ENCODE data around the gene PRKD1.

Gene PRKD1

DNA sequence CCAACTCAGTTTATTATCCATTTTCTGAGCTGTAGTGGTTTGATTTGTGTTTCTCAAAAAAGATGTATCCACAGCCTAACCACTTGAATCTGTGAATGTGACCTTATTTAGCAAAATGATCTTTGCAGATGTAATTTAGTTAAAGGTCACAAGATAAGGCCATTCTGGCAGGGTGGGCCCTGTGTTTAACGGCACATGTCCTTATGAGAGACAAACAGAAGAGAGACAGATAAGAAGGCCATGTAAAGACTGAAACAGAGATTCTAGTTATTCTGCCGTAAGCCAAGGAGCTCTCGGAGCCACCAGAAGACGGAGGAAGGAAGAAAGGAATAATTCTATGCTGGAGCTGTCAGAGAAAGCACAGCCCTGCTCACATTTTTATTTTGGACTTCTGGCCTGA lies 374.2 kb downstream of the PRKD1 start:
- Histone ChIP-seq H3K4me1 (ENCODE audit: insufficient read depth, poor library complexity, severe bottlenecking) (no peaks in the 10 kb centered on the region), H3K27ac (ENCODE audit: poor library complexity, severe bottlenecking) (no peak overlapping the region), H3K4me3 (ENCODE audit: severe bottlenecking) (no peak overlapping the region), H3K36me3 (ENCODE audit: low read depth) (no peaks in the 10 kb centered on the region), H3K9me3 (ENCODE audit: severe bottlenecking) (no peaks in the 10 kb centered on the region), H3K27me3 (ENCODE audit: insufficient read depth, poor library complexity, severe bottlenecking) (peaks cover 3% of the 10 kb centered on the region)
- TF ChIP-seq, protein P1, sequence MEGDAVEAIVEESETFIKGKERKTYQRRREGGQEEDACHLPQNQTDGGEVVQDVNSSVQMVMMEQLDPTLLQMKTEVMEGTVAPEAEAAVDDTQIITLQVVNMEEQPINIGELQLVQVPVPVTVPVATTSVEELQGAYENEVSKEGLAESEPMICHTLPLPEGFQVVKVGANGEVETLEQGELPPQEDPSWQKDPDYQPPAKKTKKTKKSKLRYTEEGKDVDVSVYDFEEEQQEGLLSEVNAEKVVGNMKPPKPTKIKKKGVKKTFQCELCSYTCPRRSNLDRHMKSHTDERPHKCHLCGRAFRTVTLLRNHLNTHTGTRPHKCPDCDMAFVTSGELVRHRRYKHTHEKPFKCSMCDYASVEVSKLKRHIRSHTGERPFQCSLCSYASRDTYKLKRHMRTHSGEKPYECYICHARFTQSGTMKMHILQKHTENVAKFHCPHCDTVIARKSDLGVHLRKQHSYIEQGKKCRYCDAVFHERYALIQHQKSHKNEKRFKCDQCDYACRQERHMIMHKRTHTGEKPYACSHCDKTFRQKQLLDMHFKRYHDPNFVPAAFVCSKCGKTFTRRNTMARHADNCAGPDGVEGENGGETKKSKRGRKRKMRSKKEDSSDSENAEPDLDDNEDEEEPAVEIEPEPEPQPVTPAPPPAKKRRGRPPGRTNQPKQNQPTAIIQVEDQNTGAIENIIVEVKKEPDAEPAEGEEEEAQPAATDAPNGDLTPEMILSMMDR (IDR thresholded peaks at IDR 0.05; ENCODE audit: poor library complexity, severe bottlenecking): no peak
- DNase-seq (ENCODE audit: low spot score) (no peak), ATAC-seq (ENCODE audit: low read depth) (no peak)

DNA sequence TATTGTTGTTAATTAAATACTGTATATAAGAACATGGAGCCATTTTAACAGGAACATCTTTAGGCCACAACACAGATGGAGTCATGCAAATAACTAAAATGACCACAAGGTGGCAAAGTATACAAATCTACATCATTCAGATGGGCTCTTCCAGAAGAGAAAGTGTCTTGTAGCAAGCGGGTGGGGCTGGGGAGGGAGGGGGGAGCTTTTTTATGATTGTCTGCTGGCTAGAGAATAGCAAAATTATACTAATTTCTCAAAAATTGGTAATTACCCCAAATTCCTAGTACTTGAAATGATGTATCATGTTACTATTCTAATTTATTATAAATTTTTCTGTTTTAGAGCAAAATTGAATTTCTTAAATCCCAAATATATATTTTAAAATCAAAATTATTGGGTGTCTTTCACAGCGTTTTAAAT lies 378.7 kb downstream of the PRKD1 start:
- no peaks in the 10 kb centered on the region for H3K9me3 ChIP-seq (ENCODE audit: severe bottlenecking)
- H3K27ac ChIP-seq (ENCODE audit: poor library complexity, severe bottlenecking): no peak overlapping the region
- DNase-seq (ENCODE audit: low spot score): no peak
- no peaks in the 10 kb centered on the region for H3K36me3 ChIP-seq (ENCODE audit: low read depth)
- H3K4me3 ChIP-seq (ENCODE audit: severe bottlenecking): no peak overlapping the region
- H3K4me1 ChIP-seq (ENCODE audit: insufficient read depth, poor library complexity, severe bottlenecking): no peaks in the 10 kb centered on the region
- peaks cover 21% of the 10 kb centered on the region for H3K27me3 ChIP-seq (ENCODE audit: insufficient read depth, poor library complexity, severe bottlenecking)
- TF ChIP-seq, protein P1 (IDR thresholded peaks at IDR 0.05; ENCODE audit: poor library complexity, severe bottlenecking): peak; percentile 83
- ATAC-seq (ENCODE audit: low read depth): peak; percentile 86

DNA sequence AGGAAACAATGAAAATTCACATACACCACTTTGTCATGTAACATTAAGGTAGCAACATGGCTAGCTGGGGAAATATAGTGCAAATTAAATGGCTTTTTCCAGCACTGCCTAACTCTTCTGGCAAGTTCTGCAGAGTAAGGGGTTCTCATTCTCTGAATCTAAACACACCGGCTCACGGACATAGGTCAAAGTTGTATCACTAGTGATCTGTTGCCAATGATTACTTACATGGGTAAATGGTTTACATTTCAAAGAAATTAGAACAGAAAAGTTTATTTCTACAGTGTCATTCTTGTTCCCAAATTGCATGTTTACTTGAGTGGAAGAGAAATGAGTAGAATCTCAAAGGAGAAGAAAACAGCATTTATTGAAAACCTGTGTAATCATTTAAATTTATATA lies 381.9 kb downstream of the PRKD1 start:
- H3K9me3 ChIP-seq (ENCODE audit: severe bottlenecking): no peaks in the 10 kb centered on the region
- H3K27ac ChIP-seq (ENCODE audit: poor library complexity, severe bottlenecking): no peak overlapping the region
- TF ChIP-seq, protein P1 (IDR thresholded peaks at IDR 0.05; ENCODE audit: poor library complexity, severe bottlenecking): no peak
- H3K36me3 ChIP-seq (ENCODE audit: low read depth): no peaks in the 10 kb centered on the region
- ATAC-seq (ENCODE audit: low read depth) (no peak), DNase-seq (ENCODE audit: low spot score) (no peak)
- H3K4me1 ChIP-seq (ENCODE audit: insufficient read depth, poor library complexity, severe bottlenecking): no peaks in the 10 kb centered on the region
- peaks cover 24% of the 10 kb centered on the region for H3K27me3 ChIP-seq (ENCODE audit: insufficient read depth, poor library complexity, severe bottlenecking)
- no peak overlapping the region for H3K4me3 ChIP-seq (ENCODE audit: severe bottlenecking)

DNA sequence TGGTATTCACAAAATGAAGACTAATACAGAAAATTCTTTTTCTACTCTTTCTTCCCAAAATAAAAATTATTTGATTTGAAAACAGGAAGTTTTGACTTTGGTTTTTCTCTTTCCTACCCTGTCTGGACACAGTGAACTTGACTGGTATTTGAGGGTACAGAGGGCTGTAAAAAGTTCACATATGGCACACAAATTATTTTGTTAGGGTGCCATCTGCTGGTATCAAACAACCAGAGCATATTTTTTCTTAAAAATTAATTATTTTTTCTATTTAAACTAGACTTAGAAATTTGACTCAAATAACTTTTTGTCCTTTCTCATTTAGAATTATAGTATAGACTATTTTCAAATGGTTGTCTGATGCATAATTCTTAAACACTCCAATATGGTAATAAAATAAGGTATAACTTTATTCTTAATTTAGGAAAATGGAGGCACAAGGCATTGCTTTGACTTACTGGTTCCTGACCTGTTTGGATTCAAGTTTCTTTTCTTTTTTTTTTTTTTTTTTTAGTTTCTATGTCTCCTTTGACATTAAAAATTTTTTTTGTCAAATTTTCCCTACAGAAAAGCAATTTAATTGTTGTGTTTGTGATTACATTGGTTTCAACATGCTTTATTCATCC lies 390.6 kb downstream of the PRKD1 start:
- H3K9me3 ChIP-seq (ENCODE audit: severe bottlenecking): no peaks in the 10 kb centered on the region
- TF ChIP-seq, protein P1 (IDR thresholded peaks at IDR 0.05; ENCODE audit: poor library complexity, severe bottlenecking): peak; percentile 88
- no peak for ATAC-seq (ENCODE audit: low read depth)
- H3K4me1 ChIP-seq (ENCODE audit: insufficient read depth, poor library complexity, severe bottlenecking): no peaks in the 10 kb centered on the region
- no peak overlapping the region for H3K4me3 ChIP-seq (ENCODE audit: severe bottlenecking)
- H3K27ac ChIP-seq (ENCODE audit: poor library complexity, severe bottlenecking): no peak overlapping the region
- no peak for DNase-seq (ENCODE audit: low spot score)
- peaks cover 11% of the 10 kb centered on the region for H3K27me3 ChIP-seq (ENCODE audit: insufficient read depth, poor library complexity, severe bottlenecking)
- H3K36me3 ChIP-seq (ENCODE audit: low read depth): no peaks in the 10 kb centered on the region

DNA sequence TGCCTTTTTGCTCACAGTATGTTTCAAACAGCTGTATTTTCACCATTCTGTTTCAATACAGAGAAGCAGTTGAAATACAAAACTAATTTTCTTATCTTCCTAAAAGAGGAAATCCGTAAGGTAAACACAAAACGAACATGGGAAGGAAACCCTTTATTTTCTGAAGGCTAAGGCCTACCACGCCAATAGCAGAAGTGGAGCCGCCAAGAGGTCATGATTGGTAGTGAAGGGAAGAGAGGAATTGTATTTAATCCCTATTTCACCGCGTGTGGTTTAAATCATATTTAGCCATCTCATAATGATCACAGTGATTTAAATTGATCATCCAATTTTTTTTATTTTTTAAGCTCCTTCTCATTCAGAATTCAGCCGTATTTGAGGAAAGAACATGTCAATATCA lies 398.2 kb downstream of the PRKD1 start:
- ATAC-seq (ENCODE audit: low read depth) (no peak), DNase-seq (ENCODE audit: low spot score) (no peak)
- no peaks in the 10 kb centered on the region for H3K36me3 ChIP-seq (ENCODE audit: low read depth)
- H3K27me3 ChIP-seq (ENCODE audit: insufficient read depth, poor library complexity, severe bottlenecking): peaks cover 30% of the 10 kb centered on the region
- TF ChIP-seq, protein P1 (IDR thresholded peaks at IDR 0.05; ENCODE audit: poor library complexity, severe bottlenecking): peak; percentile 53
- H3K27ac ChIP-seq (ENCODE audit: poor library complexity, severe bottlenecking): no peak overlapping the region
- H3K9me3 ChIP-seq (ENCODE audit: severe bottlenecking): no peaks in the 10 kb centered on the region
- H3K4me3 ChIP-seq (ENCODE audit: severe bottlenecking): no peak overlapping the region
- H3K4me1 ChIP-seq (ENCODE audit: insufficient read depth, poor library complexity, severe bottlenecking): no peaks in the 10 kb centered on the region

Measured in RWPE2 (cell line).